Ramos (cell line): ENCODE data around the gene NNAT.
"Not testable (repeated sequence)": the region's sequence is repeated elsewhere in the genome, so short reads cannot be mapped to it uniquely, and the experiment has no call there.

ENCODE experiments used
- in situ Hi-C: fragments of 300-500 bp; cut with MboI; formaldehyde crosslinking; loops from one replicate; pipeline ENCODE4 v1.14.3; 2022; ENCODE audit warnings: low sequenced_read_pairs; ENCODE audit not compliant: unreplicated experiment

The NNAT gene

DNA sequence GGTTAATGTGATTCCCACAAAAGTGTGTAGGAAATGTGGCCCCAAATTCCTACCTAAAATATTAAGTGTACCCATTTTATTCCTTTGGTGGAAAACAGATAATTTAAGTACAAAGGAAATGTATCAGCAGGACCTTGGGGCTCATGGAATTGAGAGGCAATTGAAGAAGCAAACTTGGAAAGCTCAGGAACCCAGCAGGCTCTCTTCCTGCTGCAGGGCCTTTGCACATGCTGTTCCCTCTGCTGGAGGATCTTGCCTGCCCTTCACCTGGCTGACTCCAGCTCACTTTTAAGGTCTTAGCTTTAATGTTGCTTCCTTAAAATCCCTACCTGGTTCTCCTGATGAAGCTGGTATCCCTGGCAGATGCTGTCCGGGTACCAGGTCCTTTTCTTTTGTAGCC is 16.5 kb downstream of the NNAT start:
- in situ Hi-C loops = no loop called here

DNA sequence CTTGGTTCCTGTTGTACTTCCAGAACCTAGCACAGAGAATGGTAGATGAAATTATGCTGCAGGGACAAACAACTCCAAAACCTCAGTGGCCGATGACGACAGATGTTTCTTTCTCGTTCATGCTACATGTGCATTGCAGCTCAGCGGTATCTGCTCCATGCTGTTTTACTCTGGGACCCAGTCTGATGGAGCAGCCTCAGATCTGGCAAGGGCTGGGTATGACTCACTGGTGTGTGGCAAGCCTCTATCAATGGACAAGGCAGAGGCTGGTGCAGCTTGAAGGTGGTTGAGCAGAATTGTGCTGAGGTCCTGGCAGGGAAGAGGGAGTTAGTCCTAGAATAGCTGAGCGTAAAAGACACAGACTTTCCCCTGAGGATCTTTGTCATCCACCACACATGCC is 17.0 kb downstream of the NNAT start:
- in situ Hi-C loops = no loop called here

DNA sequence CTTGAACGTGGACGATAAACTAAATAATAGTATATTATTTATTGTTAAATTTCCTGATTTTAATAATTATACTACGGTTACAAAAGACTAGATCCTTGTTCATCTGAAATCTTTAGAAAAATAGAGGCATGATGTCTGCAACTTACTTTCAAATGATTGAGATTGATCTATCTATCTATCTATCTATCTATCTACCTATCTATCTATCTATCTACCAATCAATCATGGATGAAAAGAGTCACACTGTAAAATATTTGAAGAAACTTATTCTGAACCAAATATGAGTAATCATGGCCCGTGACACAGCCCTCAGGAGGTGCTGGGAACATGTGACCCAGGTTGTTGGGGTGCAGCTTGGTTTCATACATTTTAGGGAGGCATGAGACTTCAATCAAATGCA is 18.4 kb downstream of the NNAT start:
- in situ Hi-C loops = no loop called here

DNA sequence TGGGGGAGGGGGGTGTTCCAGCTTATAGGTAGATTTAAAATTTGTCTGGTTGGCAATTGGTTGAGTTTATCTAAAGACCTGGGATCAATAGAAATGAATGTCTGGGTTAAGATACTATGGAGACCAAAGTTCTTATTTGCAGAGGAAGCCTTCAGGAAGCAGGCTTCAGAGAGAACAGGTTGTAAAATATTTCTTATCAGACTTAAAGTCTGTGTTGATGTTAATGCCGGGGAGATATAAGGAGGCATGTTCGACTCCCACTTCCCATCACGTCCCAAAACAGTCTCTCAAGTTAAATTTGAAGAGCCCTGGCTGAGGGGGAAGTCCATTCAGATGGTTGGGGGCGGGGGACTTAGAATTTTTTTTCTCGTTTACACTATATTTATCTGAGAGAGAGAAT is 19.0 kb downstream of the NNAT start:
- in situ Hi-C loops = no loop called here

DNA sequence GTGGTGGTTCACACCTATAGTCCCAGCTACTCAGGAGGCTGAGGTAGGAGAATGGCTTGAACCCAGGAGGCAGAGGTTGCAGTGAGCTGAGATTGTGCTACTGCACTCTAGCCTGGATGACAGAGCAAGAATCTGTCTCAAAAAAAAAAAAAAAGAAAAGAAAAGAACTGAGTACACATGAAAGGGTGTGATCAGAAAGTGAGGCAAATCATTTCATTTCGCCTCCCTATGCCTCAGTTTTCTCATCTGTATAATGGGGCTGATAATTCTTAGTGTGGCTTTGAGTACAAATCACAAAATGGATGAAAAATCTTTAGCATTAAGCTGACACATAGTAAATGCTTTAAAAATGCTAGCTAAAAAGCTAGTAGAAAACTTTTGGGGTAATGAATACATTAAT is 19.8 kb downstream of the NNAT start:
- in situ Hi-C loops = not testable (repeated sequence)

DNA sequence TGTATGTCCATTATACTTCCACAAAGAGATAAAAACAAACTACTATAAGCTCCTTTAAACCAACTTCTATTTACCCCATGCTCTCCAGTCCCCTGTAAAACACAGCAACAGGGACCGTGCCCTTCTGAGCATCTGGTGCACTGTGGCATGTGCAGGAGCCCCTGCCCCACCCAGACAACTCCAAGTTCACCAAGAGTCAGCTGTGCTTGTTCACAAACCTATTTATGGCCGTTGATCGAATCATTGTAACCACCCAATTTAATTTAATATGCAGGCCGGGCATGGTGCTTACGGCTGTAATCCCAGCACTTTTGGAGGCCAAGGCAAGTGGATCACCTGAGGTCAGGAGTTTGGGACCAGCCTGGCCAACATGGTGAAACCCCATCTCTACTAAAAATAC is 20.3 kb downstream of the NNAT start:
- in situ Hi-C loops = no loop called here

DNA sequence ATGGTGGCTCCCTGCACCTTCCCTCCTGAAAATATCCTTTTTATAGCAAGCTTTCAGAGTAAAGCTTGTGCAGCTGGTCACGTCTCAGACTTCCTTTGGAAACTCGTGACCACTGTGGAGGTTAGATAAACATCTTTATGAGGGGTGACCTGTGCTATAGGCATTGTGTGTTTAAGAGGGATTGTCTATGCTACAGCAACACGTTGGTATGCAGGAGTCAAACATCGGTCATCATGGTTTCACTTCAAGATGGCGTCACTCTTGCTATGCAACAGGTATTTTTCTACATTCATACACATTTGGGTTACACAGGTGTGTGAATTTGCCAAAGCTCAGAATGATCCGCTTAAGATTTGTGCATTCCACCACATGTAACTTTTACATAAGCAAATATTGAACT is 21.2 kb downstream of the NNAT start:
- in situ Hi-C loops = no loop called here

DNA sequence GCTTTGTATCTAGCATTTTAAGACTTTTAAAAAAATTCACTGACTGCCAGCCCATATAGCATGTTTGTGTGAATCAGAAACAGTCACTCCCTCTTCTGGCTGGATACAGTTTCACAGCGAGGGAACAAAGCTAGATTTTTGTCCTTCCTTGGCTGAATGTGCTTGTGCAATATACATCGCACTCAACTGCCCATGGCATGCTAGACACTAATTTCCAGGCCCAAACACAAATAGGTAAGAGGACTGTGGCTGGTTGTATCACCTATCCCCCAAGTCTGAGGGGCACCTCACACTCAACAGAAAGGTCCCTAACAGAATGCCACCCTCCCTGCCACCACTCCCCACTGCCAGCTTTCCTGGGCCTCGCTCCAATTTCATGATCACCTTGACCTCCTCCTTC is 22.8 kb downstream of the NNAT start:
- in situ Hi-C loops = no loop called here

DNA sequence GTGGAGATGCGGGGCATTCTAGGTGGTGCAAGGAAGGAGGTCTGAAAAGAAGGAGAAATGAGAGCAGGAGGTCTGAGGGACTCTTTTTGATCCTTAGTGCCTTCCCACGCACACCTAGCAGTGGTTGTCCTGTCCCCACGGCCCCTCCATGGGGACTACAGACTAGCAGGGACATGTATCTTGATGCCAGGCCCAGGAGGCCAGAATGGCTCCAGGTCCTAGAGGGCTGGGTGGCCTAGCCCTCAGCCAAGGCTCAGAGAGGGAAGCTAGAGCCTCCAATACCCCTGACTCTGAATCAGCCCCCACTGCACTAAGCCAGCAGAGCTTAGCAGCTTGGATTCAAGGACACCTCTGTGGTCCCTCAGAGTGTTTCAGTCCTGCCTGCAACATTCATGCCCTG is 23.3 kb downstream of the NNAT start:
- in situ Hi-C loops = no loop called here

DNA sequence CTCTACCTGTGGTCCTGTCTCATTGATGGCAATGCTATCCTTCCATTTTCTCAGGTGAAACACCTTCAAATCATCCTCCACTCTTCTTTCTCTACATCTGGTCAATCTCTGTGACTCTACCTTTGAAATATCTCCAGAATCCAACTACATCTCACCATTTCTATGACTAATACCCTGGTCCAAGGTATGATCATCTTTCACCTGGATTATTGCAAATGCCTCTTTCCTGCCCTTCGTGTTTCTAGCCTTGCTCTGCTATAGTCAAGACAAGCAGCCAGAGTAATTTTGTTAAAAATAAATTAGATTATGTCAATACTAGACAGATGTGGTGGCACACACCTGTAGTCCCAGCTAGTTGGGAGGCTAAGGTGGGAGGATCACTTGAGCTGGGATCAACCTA is 24.5 kb downstream of the NNAT start:
- in situ Hi-C loops = no loop called here

DNA sequence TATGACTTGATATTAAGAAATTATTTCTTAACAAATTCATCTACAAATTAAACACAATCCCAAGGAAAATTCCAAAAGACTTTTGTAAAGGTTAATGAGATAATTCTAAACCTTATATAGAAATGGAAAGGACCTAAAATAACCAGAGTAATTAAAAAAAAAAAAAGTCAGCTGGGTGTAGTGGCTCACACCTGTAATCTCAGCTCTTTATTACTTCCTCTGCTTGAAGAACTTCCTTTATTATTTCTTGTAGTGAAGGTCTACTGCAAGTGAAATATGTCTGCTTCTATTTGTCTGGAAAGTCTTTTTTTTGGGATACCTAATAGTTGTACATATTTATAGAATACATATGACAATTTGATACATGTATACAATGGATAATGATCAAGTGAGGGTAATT is 26.9 kb downstream of the NNAT start:
- in situ Hi-C loops = no loop called here

DNA sequence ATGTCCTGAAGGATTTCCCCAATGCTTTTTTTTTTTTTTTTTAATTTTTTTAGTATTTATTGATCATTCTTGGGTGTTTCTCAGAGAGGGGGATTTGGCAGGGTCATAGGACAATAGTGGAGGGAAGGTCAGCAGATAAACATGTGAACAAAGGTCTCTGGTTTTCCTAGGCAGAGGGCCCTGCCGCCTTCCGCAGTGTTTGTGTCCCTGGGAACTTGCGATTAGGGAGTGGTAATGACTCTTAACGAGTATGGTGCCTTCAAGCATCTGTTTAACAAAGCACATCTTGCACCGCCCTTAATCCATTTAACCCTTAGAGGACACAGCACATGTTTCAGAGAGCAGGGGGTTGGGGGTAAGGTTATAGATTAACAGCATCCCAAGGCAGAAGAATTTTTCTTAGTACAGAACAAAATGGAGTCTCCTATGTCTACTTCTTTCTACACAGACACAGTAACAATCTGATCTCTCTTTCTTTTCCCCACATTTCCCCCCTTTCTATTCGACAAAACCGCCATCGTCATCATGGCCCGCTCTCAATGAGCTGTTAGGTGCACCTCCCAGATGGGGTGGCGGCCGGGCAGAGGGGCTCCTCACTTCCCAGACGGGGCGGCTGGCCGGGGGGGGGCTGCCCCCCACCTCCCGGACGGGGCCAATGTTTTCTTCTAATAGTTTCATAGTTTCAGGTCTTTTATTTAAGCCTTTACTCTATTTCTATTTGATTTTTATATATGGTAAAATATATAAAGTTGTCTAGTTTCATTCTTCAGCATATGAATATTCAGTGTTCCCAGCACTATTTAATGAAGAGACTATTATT is 29.3 kb downstream of the NNAT start:
- in situ Hi-C loops = not testable (repeated sequence)

DNA sequence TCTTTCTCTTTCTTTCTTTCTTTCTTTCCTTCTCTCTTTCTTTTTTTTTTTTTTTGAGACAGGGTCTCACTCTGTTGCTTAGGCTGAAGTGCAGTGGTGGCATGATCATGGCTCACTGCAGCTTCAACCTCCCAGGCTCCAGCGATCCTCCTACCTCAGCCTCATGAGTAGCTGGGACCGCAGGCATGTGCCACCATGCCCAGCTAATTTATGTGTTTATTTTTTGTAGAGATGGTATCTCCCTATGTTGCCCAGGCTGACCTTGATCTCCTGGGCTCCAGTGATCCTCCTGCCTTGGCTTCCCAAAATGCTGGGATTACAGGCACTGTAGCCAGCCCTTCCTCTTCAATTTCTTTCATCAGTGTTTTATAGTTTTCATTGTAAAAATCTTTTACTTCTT is 30.6 kb downstream of the NNAT start:
- in situ Hi-C loops = not testable (repeated sequence)

DNA sequence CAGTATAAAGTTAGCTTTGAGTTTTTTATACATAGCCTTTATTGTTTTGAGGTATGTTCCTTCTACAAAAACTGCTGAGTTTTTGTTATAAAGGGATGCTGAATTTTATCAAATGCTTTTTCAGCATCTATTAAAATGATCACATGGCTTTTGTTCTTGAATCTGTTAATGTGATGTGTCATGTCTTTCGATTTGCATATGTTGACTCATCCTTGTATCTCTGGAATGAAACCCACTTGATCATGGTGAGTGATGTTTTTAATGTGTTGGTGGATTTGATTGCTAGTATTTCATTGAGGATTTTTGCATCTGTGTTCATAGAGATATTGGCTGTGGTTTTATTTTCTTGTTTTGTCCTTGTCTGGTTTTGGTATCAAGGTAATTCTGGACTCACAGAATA is 31.4 kb downstream of the NNAT start:
- in situ Hi-C loops = no loop called here

DNA sequence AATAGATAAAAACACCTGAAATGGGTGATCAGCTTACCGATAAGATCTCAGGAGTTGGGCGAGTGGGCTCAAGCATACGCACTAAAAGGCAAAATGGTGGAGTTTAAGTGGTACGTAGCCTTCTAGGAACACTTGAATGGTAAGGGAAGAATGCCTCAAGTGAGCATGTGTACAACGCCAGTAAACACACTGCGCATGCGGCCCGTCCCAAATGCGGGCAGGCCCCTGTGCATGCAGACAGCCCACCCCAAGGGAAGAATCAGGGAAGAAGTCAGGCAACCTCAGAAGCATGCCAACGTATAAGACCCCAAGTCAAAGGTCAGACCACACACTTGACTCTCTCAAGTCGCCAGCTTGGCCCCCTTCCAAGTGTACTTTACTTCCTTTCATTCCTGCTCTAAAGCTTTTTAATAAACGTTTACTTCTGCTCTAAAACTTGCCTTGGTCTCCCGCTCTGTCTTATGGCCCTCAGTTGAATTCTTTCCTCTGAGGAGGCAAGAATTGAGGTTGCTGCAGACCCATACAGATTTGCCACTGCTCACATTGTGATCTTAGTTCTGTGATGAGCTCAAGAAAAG is 33.8 kb downstream of the NNAT start:
- in situ Hi-C loops = not testable (repeated sequence)

DNA sequence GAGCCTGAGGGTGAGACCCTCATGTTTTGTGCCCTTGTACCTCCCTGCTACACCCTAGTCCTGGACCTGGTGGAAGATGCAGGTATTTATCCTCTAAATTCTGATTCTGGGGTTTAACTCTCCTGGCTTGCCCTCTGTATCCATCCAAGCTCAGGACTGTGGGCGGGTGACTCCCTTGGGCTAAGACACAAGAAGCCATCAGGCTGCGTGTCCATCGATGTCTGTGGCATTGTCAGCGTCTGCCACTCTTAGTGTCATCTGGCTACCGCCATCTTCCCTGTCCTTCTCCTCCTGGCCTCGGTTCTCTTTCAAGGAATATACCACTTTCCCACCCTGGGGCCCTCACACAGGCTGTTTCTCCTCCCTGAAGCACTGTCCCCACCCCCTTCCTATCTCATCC is 35.5 kb downstream of the NNAT start:
- in situ Hi-C loops = no loop called here

DNA sequence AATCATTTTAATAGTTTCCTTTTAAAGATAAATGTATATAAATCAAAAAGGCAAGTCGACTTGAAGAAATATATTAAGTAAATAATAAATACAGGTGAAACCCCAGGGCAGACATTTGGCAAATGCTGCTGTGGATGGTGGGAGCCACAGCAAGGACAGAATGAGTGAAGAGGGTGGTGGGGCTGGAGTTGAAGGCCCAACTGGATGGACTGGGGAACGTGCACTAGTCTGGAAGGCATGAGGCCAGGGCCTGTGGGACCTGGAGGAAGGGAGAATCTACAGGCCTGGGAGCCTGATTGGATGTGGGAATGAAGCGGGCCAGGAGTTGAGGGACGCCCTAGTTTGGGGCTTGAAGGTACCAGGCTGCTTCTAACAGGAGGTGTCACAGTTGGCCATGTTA is 37.3 kb downstream of the NNAT start:
- in situ Hi-C loops = no loop called here

DNA sequence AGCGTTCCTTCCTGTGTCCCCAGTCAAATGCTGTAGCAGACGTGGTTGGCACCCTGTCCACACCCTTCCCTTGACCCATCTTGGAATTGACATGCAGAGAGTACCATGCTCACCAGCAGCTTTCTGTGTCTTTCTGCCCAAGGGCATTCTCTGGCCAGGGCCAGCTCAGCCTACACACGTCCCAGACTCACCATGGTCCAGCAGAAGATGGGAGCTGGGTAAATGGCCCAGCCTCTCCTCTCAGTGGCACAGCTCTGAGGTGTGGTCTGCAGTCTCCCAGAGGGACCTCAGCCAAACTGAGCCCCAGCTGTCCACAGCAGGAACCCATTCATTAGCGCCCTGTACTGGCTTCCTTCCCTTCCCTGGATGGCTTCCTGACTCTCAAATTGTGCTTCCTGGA is 37.7 kb downstream of the NNAT start:
- in situ Hi-C loops = no loop called here

DNA sequence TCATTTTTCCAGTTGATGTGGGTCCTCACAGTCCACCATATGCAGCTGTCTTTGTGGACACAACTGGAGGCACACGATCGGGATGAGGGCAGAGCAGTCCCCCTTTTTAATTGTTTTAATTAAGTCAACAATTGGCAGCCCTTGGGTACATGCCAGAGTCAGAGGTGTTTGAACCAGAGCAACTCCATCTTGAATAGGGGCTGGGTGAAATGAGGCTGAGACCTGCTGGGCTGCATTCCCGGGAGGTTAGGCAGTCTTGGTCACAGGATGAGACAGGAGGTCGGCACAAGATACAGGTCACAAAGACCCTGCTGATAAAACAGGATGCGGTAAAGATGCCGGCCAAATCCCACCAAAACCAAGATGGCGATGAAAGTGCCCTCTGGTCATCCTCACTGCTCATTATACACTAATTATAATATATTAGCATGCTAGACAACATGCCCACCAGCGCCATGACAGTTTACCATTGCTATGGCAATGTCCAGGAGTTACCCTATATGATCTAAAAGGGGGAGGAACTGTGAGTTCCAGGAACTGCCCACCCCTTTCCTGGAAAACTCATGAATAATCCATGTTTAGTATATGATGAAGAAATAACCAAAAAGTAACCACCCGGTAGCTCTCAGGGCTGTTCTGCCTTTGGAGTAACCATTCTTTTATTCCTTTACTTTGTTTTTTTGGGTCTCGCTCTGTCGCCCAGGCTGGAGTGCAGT is 38.4 kb downstream of the NNAT start:
- in situ Hi-C loops = loop anchor here (10.0 kb wide), 2 partner anchors 335 to 435 kb away; no protein-coding TSS in a partner anchor

DNA sequence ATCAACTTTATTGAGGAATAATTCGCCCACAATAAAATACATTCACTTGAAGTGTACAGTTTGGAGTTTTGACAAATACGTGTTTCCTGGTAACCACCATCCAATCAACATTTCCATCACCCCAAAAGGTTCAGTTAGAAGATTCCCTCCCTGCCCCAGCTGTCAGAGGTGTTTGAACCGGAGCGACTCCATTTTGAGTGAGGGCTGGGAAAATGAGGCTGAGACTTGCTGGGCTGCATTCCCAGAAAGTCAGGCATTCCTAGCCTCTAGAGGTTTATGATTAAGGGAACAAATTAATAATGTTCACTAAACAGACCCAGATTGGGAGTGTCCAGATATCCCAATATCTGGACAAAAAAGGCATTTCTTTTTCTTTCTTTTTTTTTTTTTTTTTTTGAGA is 39.6 kb downstream of the NNAT start:
- in situ Hi-C loops = loop anchor here (10.0 kb wide), 2 partner anchors 334 to 434 kb away; no protein-coding TSS in a partner anchor
